Natural killer cell (primary cell): ENCODE measurements around the gene SPN. TPM values are rescaled to one million over a fixed set of nuclear protein-coding genes. Genes with fewer than 3 reads are reported as not detected.
A peak's percentile ranks its signal among the peaks of the same experiment; 100 is the strongest.

ENCODE experiments used
- ATAC-seq, 3 donors: fragments of 150-1000 bp in 2 of 3; fragments of 200-7000 bp in 1 of 3; cut with Tn5 transposase; 1 replicate in 1 of 3; 2 replicates in 2 of 3; pipeline ENCODE4 v1.10.0; 2021; ENCODE audit warnings: mild to moderate bottlenecking in 2 of 3, moderate library complexity in 2 of 3
- DNase-seq, 2 donors: peaks; one replicate each; pipeline versions ENCODE4 v3.0.0 to v3.0.0-alpha.2; 2013 to 2021; ENCODE audit warnings: mixed read lengths in 1 of 2
- H3K27ac ChIP-seq: one replicate; pipeline ENCODE4 v1.5.1; 2013; ENCODE audit warnings: mild to moderate bottlenecking, low read length
- H3K27me3 ChIP-seq: one replicate; pipeline ENCODE4 v1.6.1; 2013; ENCODE audit warnings: low read length; ENCODE audit not compliant: control insufficient read depth, insufficient read depth
- H3K36me3 ChIP-seq: one replicate; pipeline ENCODE4 v1.6.1; 2013; ENCODE audit warnings: low read length; ENCODE audit not compliant: control insufficient read depth, insufficient read depth
- H3K4me1 ChIP-seq: one replicate; pipeline ENCODE4 v1.6.1; 2013; ENCODE audit warnings: low read length; ENCODE audit not compliant: control insufficient read depth, insufficient read depth
- H3K4me3 ChIP-seq: one replicate; pipeline ENCODE4 v1.5.1; 2013; ENCODE audit warnings: low read length
- H3K9me3 ChIP-seq: one replicate; pipeline ENCODE4 v1.6.1; 2013; ENCODE audit warnings: low read length; ENCODE audit not compliant: control insufficient read depth, insufficient read depth
- H3K27ac Mint-ChIP-seq, 2 donors: one replicate each; pipeline ENCODE4 v1.8.0; 2022; ENCODE audit warnings: mild to moderate bottlenecking in 2 of 2, mixed read lengths in 2 of 2, moderate library complexity in 1 of 2
- H3K27me3 Mint-ChIP-seq, 2 donors: one replicate each; pipeline ENCODE4 v1.8.0; 2022; ENCODE audit warnings: low read depth in 2 of 2, mixed read lengths in 2 of 2
- H3K36me3 Mint-ChIP-seq: one replicate; pipeline ENCODE4 v1.8.0; 2022; ENCODE audit warnings: mixed read lengths
- H3K4me1 Mint-ChIP-seq, 2 donors: one replicate each; pipeline ENCODE4 v1.8.0; 2022; ENCODE audit warnings: mixed read lengths in 2 of 2
- H3K4me3 Mint-ChIP-seq: one replicate; pipeline ENCODE4 v1.8.0; 2022; ENCODE audit warnings: mild to moderate bottlenecking, moderate library complexity, mixed read lengths
- H3K9me3 Mint-ChIP-seq, 2 donors: one replicate each; pipeline ENCODE4 v1.8.0; 2022; ENCODE audit warnings: mixed read lengths in 2 of 2
- WGBS: methylation state at CpG from one replicate; pipeline ENCODE4 v1.1.7; 2013; ENCODE audit warnings: missing lambda C conversion rate; ENCODE audit not compliant: insufficient coverage; 5-methylcytosine and 5-hydroxymethylcytosine counted together
- intact Hi-C: fragments of 100-400 bp; cut with micrococcal nuclease; formaldehyde crosslinking; loops from one replicate; pipeline ENCODE4 v1.14.2; 2022
- total RNA-seq, 4 donors: library from RNA; stranded (reverse); fragments of 120-200 nt in 1 of 4; gene quantifications; one replicate each; pipeline versions ENCODE4 v1.2.3 to v1.2.4, GENCODE V29; 2013 to 2022
- TF ChIP-seq, protein P1 (sequence below): fragments of 200-600 bp; IDR thresholded peaks from one replicate; pipeline ENCODE4 v1.8.0; 2022; ENCODE audit warnings: antibody characterized with exemption

The SPN gene
- total RNA-seq, 3 donors from 2014 or later (not counting 1 experiment from before 2014, with no cell fraction given): 373 to 439 (median 435) TPM

DNA sequence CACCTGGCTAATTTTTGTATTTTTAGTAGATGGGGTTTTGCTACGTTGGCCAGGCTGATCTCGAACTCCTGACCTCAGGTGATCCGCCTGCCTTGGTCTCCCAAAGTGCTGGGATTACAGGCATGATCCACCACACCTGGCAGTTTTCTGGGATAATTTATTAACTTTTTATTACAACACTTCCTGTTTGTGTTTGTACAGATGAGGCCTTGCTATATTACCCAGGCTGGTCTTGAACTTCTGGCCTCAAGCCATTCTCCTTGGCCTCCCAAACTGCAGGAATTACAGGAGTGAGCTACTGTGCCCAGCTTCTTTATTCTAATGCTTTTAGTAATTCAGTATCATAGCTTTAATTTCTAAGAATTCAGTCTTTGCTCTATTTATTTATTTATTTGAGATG lies 16.1 kb upstream of the SPN start:
- Mint-ChIP-seq H3K9me3 (no peaks in the 10 kb centered on the region), H3K27ac (no peak overlapping the region), H3K4me1 (peaks cover 19 to 25% of the 10 kb centered on the region in 2 donors), H3K27me3 (no peaks in the 10 kb centered on the region), H3K4me3 (no peak overlapping the region), H3K36me3 (no peaks in the 10 kb centered on the region)
- ATAC-seq: no peak
- no peaks in the 10 kb centered on the region for H3K36me3 ChIP-seq
- TF ChIP-seq, protein P1, sequence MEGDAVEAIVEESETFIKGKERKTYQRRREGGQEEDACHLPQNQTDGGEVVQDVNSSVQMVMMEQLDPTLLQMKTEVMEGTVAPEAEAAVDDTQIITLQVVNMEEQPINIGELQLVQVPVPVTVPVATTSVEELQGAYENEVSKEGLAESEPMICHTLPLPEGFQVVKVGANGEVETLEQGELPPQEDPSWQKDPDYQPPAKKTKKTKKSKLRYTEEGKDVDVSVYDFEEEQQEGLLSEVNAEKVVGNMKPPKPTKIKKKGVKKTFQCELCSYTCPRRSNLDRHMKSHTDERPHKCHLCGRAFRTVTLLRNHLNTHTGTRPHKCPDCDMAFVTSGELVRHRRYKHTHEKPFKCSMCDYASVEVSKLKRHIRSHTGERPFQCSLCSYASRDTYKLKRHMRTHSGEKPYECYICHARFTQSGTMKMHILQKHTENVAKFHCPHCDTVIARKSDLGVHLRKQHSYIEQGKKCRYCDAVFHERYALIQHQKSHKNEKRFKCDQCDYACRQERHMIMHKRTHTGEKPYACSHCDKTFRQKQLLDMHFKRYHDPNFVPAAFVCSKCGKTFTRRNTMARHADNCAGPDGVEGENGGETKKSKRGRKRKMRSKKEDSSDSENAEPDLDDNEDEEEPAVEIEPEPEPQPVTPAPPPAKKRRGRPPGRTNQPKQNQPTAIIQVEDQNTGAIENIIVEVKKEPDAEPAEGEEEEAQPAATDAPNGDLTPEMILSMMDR: no peak
- no peak for DNase-seq
- intact Hi-C loops: loop anchor here (10.0 kb wide), 1 partner anchor 58 kb away; no protein-coding TSS in a partner anchor
- WGBS: 96% methylated on average over 3 of the region's 3 CpGs
- no peaks in the 10 kb centered on the region for H3K9me3 ChIP-seq
- no peak overlapping the region for H3K4me3 ChIP-seq
- peaks cover 23% of the 10 kb centered on the region for H3K4me1 ChIP-seq
- no peaks in the 10 kb centered on the region for H3K27me3 ChIP-seq
- H3K27ac ChIP-seq: no peak overlapping the region

DNA sequence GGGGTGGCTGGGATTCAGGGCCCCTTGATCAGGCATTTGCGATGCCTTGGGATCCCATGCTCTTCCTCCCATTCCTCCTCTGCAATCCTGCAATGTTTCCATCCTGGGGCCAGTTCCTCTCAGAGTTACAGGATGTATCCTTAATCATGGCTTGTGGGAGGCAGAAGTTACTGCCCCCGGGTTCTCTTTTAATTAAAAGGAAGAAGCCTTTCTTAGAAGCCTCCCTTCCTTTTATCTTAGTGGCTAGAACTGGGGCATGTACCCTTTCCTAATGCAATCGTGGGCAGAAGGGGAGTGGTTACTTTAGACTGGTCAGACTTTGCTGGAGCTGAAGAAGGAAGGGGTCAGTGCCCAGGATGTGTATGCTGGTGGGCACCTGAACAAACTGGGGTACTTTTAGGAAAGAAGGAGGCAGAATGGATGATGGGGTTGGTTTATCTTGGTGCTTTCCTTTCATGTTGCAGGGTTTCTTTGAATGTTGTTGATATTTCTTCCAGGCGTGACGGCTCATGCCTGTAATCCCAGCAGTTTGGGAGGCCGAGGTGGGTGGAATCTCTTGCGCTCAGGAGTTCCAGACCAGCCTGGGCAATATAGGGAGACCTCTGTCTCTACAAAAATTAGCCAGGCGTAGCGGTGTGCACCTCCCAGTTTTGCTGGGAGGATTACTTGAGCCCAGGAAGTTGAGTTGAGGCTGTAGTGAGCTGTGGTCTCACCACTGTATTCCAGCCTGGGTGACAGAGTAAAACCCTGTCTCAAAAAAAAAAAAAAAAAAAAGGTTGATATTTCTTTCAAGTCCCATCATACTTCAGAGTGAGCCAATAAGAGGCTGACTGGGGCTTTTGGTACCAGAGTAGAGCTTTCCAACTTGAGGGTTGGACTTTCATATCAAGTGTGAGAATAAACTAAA lies 13.2 kb upstream of the SPN start:
- intact Hi-C loops: loop anchor here (10.0 kb wide), 1 partner anchor 55 kb away; no protein-coding TSS in a partner anchor
- no peak overlapping the region for H3K4me3 Mint-ChIP-seq
- ATAC-seq: no peak

DNA sequence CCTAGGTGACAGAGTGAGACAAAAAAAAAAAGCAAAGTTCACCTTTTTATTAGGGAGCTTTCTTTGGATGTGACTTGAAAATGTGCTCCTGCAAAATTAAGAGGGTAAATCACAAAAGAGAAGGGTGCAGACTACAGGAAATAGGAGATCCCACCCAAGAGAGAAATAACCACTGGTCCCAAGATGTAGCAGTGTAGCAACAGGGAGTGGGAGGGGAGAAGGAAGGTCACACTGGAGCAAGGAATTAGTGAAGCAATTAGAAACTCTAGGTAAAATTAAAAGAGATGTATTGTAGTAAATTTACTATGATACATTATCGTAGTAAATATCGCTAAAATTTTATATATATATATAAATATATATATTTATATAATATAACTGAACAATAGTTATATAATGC lies 12.3 kb upstream of the SPN start:
- Histone ChIP-seq H3K27ac (no peak overlapping the region), H3K27me3 (no peaks in the 10 kb centered on the region), H3K36me3 (no peaks in the 10 kb centered on the region), H3K9me3 (no peaks in the 10 kb centered on the region), H3K4me1 (peaks cover 11% of the 10 kb centered on the region), H3K4me3 (no peak overlapping the region)
- ATAC-seq: no peak
- no peaks in the 10 kb centered on the region for H3K36me3 Mint-ChIP-seq
- peaks cover 10 to 16% of the 10 kb centered on the region in 2 donors for H3K4me1 Mint-ChIP-seq
- TF ChIP-seq, protein P1: no peak
- no peak for DNase-seq
- no CpG with 5 or more reads among the region's 2 CpGs for WGBS
- no peak overlapping the region for H3K27ac Mint-ChIP-seq
- H3K9me3 Mint-ChIP-seq: no peaks in the 10 kb centered on the region
- intact Hi-C loops: no loop called here
- H3K4me3 Mint-ChIP-seq: no peak overlapping the region
- no peaks in the 10 kb centered on the region for H3K27me3 Mint-ChIP-seq

More for the DNA sequence above, 13.2 kb upstream of the SPN start:
- peak overlapping the region in 1 of 2 donors; percentile 62 for H3K27ac Mint-ChIP-seq
- no peaks in the 10 kb centered on the region for H3K9me3 Mint-ChIP-seq
- Histone ChIP-seq H3K27me3 (no peaks in the 10 kb centered on the region), H3K4me3 (no peak overlapping the region), H3K27ac (no peak overlapping the region), H3K4me1 (peaks cover 16% of the 10 kb centered on the region), H3K36me3 (no peaks in the 10 kb centered on the region), H3K9me3 (no peaks in the 10 kb centered on the region)
- 74% methylated on average over 9 of the region's 9 CpGs for WGBS
- H3K36me3 Mint-ChIP-seq: no peaks in the 10 kb centered on the region
- TF ChIP-seq, protein P1: no peak
- no peak for DNase-seq
- no peaks in the 10 kb centered on the region for H3K27me3 Mint-ChIP-seq
- H3K4me1 Mint-ChIP-seq: peaks cover 19 to 20% of the 10 kb centered on the region in 2 donors
